Measurements from ENCODE around the gene ZC3HAV1L. TPM values are rescaled to one million over a fixed set of nuclear protein-coding genes. Genes with fewer than 3 reads are reported as not detected.

ZC3HAV1L gene
- total RNA-seq, 1 experiment from 2014 or later = 15.0 TPM

GRCh38 chr7:139068544-139069399 lies 32.9 kb upstream of the ZC3HAV1L start:
- Mint-ChIP-seq H3K27ac (ENCODE audit: unreplicated experiment) (no peak overlapping the region), H3K36me3 (ENCODE audit: insufficient read depth, unreplicated experiment) (peaks cover 32% of the 10 kb centered on the region), H3K4me3 (ENCODE audit: low read depth, unreplicated experiment) (no peak overlapping the region), H3K9me3 (ENCODE audit: low read depth, unreplicated experiment) (no peaks in the 10 kb centered on the region), H3K27me3 (ENCODE audit: unreplicated experiment) (no peaks in the 10 kb centered on the region), H3K4me1 (ENCODE audit: low read depth, unreplicated experiment) (peaks cover 8% of the 10 kb centered on the region)
- intact Hi-C loops (cut with micrococcal nuclease; ENCODE audit: unreplicated experiment) = no loop called here
- TF ChIP-seq, protein P1, sequence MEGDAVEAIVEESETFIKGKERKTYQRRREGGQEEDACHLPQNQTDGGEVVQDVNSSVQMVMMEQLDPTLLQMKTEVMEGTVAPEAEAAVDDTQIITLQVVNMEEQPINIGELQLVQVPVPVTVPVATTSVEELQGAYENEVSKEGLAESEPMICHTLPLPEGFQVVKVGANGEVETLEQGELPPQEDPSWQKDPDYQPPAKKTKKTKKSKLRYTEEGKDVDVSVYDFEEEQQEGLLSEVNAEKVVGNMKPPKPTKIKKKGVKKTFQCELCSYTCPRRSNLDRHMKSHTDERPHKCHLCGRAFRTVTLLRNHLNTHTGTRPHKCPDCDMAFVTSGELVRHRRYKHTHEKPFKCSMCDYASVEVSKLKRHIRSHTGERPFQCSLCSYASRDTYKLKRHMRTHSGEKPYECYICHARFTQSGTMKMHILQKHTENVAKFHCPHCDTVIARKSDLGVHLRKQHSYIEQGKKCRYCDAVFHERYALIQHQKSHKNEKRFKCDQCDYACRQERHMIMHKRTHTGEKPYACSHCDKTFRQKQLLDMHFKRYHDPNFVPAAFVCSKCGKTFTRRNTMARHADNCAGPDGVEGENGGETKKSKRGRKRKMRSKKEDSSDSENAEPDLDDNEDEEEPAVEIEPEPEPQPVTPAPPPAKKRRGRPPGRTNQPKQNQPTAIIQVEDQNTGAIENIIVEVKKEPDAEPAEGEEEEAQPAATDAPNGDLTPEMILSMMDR (IDR thresholded peaks at IDR 0.05; ENCODE audit: unreplicated experiment) = no peak
- DNase-seq = no peak
- CTCF ChIA-PET = interaction anchor here (0.6 to 0.7 kb wide), 3 partner anchors 9 to 14 kb away, joined by 3 to 9 read pairs (median 6); no protein-coding TSS in a partner anchor
- BruUV-seq (replicated peaks) = no TSS peak

DNA sequence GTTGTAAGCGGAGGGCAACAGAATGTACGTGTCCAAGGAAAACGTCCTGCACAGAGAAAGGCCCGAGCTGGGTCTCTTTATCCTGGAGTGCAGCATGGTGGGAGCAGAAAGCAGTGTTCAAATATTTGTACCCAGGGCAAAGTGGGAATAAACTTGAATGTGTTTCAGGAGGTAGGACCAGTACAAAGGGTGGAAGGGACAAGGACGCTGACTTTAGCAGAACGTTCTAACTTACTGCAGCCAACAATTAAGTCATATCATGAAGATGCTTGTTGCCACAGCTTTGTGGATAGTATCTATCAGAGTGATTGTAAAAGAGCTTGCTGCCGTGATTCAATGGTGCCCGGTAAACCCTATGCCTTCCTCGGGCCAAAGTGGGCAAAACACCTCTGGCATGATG lies 30.5 kb upstream of the ZC3HAV1L start:
- Mint-ChIP-seq H3K36me3 (ENCODE audit: insufficient read depth, unreplicated experiment) (peaks cover 23% of the 10 kb centered on the region), H3K9me3 (ENCODE audit: low read depth, unreplicated experiment) (no peaks in the 10 kb centered on the region), H3K27ac (ENCODE audit: unreplicated experiment) (no peak overlapping the region), H3K4me3 (ENCODE audit: low read depth, unreplicated experiment) (no peak overlapping the region), H3K27me3 (ENCODE audit: unreplicated experiment) (no peaks in the 10 kb centered on the region), H3K4me1 (ENCODE audit: low read depth, unreplicated experiment) (peaks cover 8% of the 10 kb centered on the region)
- TF ChIP-seq, protein P1 (IDR thresholded peaks at IDR 0.05; ENCODE audit: unreplicated experiment) = no peak
- CTCF ChIA-PET = no interaction called here
- BruUV-seq (replicated peaks) = no TSS peak
- intact Hi-C loops (cut with micrococcal nuclease; ENCODE audit: unreplicated experiment) = no loop called here
- no peak for DNase-seq

DNA sequence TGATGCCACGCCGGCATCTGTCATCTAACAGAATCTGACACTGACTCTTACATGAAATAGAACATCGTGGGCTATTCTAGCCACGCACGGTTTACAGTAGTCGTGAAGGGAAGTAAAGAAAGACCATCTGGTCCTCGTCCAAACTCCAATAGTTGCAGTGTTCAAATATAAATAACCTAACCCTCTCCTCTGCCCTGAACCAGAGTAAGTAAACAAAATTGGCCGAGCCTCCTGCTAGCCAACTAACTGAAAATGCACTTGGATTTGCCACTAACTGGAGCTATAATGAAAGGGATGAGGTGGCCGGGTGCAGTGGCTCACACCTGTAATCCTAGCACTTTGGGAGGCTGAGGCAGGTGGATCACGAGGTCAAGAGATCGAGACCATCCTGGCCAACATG lies 29.5 kb upstream of the ZC3HAV1L start:
- H3K27ac Mint-ChIP-seq (ENCODE audit: unreplicated experiment) = no peak overlapping the region
- CTCF ChIA-PET = no interaction called here

DNA sequence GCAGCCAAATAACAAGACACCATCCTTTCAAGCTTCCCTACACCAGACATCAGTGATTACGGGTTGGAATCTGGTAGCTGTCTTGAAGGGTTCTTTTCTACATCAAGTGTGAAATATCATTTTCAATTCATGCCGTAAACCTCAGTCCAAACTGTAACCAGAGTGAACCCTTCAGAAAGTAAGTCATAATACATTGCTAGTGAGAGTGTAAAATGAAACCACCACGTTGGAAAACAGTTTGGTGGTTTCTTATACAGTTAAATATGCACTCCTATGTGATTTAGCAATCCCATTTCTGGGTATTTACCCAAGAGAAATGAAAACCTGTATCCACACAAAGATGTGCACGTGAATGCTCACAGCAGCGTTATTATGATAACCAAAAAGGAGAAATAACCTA lies 25.6 kb upstream of the ZC3HAV1L start:
- no peak for DNase-seq
- TF ChIP-seq, protein P1 (IDR thresholded peaks at IDR 0.05; ENCODE audit: unreplicated experiment) = no peak
- no TSS peak for BruUV-seq (replicated peaks)
- Mint-ChIP-seq H3K27me3 (ENCODE audit: unreplicated experiment) (no peaks in the 10 kb centered on the region), H3K9me3 (ENCODE audit: low read depth, unreplicated experiment) (no peaks in the 10 kb centered on the region), H3K4me1 (ENCODE audit: low read depth, unreplicated experiment) (no peaks in the 10 kb centered on the region), H3K4me3 (ENCODE audit: low read depth, unreplicated experiment) (no peak overlapping the region), H3K27ac (ENCODE audit: unreplicated experiment) (no peak overlapping the region), H3K36me3 (ENCODE audit: insufficient read depth, unreplicated experiment) (peaks cover 11% of the 10 kb centered on the region)
- intact Hi-C loops (cut with micrococcal nuclease; ENCODE audit: unreplicated experiment) = no loop called here
- CTCF ChIA-PET = no interaction called here

More for the DNA sequence above, 29.5 kb upstream of the ZC3HAV1L start:
- Mint-ChIP-seq H3K4me3 (ENCODE audit: low read depth, unreplicated experiment) (no peak overlapping the region), H3K36me3 (ENCODE audit: insufficient read depth, unreplicated experiment) (peaks cover 19% of the 10 kb centered on the region), H3K27me3 (ENCODE audit: unreplicated experiment) (no peaks in the 10 kb centered on the region), H3K4me1 (ENCODE audit: low read depth, unreplicated experiment) (peaks cover 8% of the 10 kb centered on the region), H3K9me3 (ENCODE audit: low read depth, unreplicated experiment) (no peaks in the 10 kb centered on the region)
- no peak for DNase-seq
- intact Hi-C loops (cut with micrococcal nuclease; ENCODE audit: unreplicated experiment) = no loop called here
- TF ChIP-seq, protein P1 (IDR thresholded peaks at IDR 0.05; ENCODE audit: unreplicated experiment) = no peak
- no TSS peak for BruUV-seq (replicated peaks)

Data from Calu3 (cell line).